T-helper 9 cell (primary cell): ENCODE results near the gene KBTBD13.
A peak's percentile ranks its signal among the peaks of the same experiment; 100 is the strongest.
"Not testable (repeated sequence)": the region's sequence is repeated elsewhere in the genome, so short reads cannot be mapped to it uniquely, and the experiment has no call there.

ENCODE experiments used
- DNase-seq: peaks from one replicate; pipeline ENCODE4 v3.0.0-alpha.2; 2020
- total RNA-seq, 2 donors: gene quantifications; one replicate each; lab custom pipeline; 2026; lab: John Stamatoyannopoulos, UW

The KBTBD13 gene
- total RNA-seq = 0 reads per million in 2 donors

- DNase-seq = no peak
These were observed at the start of gene KBTBD13 for GRCh38 chr15:65076486-65077290. KBTBD13 (plus strand) TSS chr15:65076746; CDS start chr15:65076816, 70 bp downstream.

DNA sequence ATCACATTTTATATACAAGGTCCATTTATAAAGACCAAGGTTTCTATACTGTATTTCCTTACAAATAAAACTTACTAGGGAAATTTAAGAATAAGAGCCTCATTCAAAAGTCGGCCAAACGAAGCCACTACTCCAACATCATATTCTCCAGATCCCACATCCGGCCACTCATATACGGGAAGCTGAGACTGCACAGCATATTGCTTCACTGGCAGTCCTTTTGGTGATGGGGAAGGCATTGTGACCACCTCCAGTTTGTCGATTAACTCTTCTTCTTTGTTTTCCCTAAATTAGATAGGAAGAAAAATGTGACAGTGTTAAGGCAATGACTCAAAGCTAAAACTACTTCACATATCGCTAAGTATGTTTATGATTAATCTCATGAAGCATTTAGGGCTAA lies 49.8 kb upstream of the KBTBD13 start:
- no peak for DNase-seq

DNA sequence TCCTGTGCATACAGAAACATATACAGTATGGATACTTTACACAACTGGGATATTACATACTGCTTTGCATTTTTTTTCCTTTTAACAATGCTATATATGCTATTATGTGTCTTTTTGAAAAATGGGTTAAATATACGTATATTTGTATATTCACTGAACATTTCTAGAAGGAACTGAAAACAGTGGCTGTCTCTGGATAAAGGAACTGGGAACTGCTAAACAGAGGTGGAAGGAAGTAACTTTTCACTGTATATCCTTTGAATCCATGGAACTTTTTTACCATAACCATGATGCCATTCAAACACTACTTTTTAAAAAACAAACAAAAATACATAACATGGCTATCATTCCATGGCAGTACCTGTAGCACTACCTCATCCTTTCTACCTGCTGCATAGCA lies 49.0 kb upstream of the KBTBD13 start:
- no peak for DNase-seq

DNA sequence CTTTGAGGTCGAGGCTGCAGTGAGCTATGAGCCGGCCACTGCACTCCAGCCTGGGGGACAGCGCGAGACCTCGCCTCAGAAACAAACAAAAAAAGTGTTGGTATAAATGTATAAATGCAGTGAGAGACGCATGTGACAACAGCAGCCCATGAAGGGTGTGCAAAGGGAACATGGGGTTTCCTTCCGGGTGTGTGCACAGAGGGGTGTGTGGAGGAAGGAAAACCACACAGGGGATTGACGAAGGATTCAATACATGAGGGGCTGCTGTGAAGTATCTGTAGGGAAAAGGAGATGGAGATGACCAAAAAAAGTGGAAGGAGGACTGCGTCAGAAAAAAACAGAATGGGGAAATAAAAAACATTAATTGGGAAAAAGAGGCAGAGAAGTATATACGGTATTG lies 48.2 kb upstream of the KBTBD13 start:
- no peak for DNase-seq

DNA sequence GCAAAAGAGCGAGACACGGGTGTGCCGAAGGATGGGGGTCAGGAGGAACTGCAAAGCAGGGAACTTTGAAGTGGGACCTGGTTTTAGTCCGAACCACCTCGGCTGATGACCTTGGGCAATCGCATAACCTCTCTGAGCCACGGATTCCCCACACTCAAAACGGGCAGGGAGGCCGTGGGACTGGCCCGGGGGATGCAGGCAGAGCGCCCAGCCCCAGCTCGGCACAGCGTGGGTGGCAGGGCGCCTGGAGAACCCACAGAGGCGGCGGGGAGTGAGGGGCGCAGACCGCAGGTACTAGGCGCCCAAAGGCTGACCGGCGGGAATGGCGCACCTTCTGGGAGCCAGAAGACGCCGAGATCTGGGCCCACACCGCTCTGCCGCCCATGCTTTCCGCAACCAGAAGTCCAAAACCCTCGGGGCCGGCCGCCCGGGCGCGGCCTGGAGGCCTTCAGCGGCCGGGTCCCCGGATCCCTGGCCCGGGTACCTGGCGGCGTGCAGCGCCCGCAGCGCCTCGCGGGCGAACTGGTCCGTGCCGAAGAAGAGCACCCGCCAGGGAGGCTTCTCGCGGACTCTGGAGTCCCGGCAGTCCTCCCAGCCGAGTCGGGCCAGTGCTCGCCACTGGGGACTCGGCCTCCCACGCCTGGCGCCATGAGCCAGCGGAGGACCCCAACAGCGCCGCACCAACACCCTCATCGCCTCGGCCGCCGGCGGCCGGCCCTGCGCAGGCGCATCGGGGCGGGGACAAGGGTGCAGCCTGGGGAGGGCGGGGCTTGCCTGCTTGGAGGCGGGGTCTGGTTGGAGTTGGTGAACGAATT lies 47.4 kb upstream of the KBTBD13 start, which contains the start of gene MTFMT:
TSS of gene MTFMT (minus strand) at position 719 of the 815 bp plus-strand sequence. CDS start at position 693, 26 bp downstream.
- DNase-seq = peak; percentile 93

DNA sequence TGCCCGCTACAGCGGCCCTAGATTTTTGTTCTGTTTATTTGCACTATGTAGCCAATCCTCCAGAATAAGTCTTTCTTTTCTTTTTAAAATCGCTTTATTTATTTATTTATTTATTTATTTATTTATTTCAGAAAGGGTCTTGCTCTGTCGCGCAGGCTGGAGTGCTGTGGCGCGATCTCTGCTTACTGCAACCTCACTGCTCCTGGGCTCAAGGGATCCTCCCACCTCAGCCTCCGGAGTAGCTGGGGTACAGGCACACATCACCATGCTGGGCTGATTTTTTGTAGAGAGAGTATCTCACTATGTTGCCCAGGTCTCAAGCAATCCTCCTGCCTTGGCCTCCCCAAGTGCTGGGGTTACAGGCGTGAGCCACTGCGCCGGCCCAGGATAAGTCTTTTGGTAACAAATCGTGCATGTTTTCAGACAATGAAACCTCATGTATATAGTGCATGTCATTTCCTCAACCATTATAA lies 46.8 kb upstream of the KBTBD13 start:
- DNase-seq = no peak

DNA sequence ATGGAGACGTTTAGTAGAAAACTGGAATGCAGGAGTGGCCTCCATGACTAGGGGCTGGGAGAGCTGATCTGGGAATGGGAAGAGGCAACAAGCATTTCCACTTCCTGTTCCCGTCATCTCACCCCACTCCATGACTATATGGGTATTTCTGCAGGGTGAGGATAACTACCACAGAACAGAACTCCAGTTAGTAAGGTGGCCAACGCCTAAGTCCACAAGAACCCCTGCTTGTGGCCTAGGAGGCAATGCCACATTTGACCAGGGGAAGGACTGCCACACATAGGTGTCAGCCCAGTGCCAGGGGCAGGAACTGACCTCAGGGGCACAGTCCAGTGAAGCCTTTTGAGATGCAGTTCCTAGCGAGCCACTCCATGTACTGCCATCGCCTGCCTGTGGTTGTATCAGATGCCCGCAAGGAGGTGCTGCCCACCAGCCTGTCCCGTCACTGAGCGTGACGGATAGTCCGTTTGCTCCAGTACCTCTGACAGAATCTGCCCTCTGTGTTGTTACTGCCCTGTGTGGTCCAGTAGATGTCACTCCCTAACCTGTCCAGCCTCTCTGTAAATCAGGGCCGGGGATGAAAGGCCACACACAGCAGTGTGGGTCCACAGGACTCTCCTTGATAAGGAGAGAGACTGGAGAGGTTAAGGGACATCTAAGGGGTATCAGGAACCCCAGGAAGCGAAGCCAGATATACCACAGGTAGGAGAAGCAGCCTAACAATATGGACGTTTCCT lies 43.6 kb upstream of the KBTBD13 start:
- peak; percentile 8 for DNase-seq

- no peak for DNase-seq
These were observed 42.8 kb upstream of the KBTBD13 start for GRCh38 chr15:65033659-65034269.

DNA sequence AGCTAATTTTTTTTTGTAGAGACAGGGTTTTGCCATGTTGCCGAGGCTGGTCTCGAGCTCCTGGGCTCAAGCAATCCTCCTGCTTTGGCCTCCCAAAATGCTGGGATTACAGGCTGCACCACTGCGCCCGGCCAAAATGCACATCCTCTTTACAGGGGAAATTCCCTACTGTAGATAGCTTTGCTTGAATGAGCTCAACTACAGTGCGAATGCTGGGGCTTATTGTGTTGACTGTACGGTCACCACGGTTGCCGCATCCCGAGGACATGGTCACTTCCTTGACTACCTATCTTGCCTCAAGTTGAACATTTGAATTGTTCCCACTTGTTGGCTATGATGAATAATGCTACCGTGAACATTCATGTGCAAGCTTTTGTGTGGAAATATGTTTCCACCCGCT lies 41.8 kb upstream of the KBTBD13 start:
- no peak for DNase-seq

DNA sequence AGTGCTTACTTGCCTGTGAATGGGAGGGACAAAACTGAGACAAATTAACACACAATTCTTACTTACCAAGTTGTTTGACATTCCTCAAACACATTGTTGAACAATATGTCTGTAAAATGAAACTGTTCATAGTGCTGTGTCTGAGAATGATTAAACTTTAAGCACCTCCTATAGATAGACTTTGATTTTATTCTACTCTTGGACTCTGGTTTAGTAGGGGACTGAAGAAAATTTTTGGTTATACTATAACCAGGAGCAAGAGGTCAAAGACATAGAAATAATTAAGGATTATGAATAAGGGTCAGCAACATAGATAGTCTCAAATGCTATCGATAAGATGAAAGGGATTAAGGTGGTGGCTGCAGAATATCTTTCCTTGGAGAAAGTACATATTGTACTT lies 39.2 kb upstream of the KBTBD13 start:
- DNase-seq = no peak

DNA sequence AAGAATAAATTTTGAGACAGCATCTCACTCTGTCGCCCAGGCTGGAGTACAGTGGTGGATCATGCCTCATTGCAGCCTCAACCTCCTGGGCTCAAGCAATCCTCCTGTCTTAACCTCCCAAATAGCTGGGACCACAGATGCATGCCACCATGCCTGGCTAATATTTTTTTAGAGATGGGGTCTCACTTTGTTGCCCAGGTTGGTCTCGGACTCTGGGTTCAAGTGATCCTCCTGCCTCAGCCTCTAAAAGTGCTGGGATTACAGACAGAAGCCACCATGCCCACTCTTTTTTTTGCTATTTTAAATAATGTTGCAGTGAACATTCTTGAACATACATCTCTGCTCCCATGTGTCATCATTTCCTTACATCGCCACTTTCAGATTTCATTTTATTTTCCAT lies 38.1 kb upstream of the KBTBD13 start:
- DNase-seq = no peak

- no peak for DNase-seq
These were observed 37.7 kb upstream of the KBTBD13 start for GRCh38 chr15:65038836-65039235.

DNA sequence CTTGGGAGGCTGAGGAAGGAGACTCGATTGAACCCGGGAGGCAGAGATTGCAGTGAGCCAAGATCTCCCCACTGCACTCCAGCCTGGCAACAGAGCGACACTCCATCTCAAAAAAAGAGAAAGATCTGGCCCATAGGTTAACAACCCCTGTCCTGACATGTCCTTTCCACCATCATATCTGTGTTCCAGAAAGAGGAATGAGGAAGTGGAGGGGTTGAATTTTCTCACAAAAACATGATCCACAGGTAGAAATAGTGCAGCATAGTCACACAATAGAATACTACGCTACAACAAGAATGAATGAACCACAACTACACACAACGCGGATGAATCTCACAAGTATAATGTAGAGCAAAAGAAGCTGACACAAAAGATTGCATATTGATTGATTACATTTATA lies 36.1 kb upstream of the KBTBD13 start:
- no peak for DNase-seq

- no peak for DNase-seq
These were observed 34.8 kb upstream of the KBTBD13 start for GRCh38 chr15:65041787-65042186.

- no peak for DNase-seq
These were observed 33.7 kb upstream of the KBTBD13 start for GRCh38 chr15:65042776-65043327.

GRCh38 chr15:65044218-65044617 lies 32.3 kb upstream of the KBTBD13 start:
- DNase-seq = not testable (repeated sequence)

DNA sequence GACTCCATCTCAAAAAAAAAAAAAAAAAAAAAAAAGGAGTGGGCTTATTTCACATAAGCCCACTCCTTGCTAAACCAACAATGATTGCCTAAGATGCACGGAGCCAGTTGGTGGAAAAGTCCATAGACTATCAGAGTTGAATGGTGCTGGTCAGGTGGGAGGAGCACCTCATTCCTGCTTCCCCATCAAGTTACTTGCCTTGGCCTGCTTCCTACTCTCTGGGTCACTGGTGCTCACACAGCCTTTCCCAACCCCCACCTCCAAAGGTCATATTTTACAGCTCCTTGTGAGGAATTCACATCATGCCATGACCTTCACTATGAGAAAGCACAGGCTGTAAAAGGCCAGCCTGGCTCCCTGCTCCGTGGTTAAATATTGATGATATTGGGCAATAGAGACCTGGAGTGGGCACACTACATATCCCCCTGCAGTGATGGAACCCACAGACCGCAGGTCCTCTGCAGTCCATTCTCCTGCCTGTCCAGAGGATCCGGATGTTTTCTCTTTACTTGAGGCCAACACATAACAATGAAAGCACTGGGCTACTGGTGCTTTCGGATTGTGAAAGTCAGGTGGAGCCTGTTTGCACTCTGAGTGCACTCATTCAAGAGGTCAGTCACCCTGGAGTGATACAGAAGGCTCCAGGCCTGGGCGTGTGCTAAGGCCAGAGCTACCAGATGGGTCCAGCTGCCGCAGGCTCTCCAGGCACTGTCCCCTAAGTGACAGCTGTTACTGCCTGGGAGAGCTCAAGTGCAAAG lies 31.6 kb upstream of the KBTBD13 start, which contains the start of gene SLC51B:
TSS of gene SLC51B (plus strand) at position 664 of the 758 bp plus-strand sequence. CDS start 4,618 bp downstream, outside the sequence.
- DNase-seq = no peak

DNA sequence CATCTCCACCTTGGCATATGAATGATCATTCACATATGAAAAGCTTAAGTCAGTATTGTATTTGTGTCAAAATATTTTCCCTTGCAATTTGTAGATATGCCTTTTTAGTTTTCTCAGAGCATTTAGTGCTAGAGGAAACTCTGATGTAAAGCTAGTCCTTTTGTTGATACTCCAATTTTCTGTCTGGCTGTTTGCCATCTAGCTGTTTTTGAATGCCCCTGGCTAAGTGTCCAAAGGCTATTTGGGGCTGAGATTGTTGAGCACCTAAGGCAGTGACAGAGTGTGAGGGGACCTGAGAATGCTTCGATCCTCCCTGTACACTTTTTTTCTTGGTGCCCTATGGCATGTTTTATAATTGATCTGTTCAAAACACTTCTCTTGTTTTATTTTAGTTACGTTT lies 28.3 kb upstream of the KBTBD13 start:
- no peak for DNase-seq

- peak; percentile 71 for DNase-seq
These were observed 27.1 kb upstream of the KBTBD13 start for GRCh38 chr15:65049418-65049840.

- DNase-seq = no peak
These were observed 26.3 kb upstream of the KBTBD13 start for GRCh38 chr15:65050270-65050669.

GRCh38 chr15:65051266-65051665 lies 25.3 kb upstream of the KBTBD13 start:
- no peak for DNase-seq
